Aorta (tissue), 5 donors: ENCODE data around the gene GJB5. TPM values are rescaled to one million over a fixed set of nuclear protein-coding genes. Genes with fewer than 3 reads are reported as not detected.
A peak's percentile ranks its signal among the peaks of the same experiment; 100 is the strongest.
"Not testable (repeated sequence)": the region's sequence is repeated elsewhere in the genome, so short reads cannot be mapped to it uniquely, and the experiment has no call there.

Source experiments
- ATAC-seq: fragments of 200-7000 bp; cut with Tn5 transposase; one replicate; pipeline ENCODE4 v1.9.1; 2022; ENCODE audit warnings: moderate library complexity; ENCODE audit not compliant: low FRiP score
- DNase-seq, 2 donors: peaks; one replicate each; pipeline ENCODE4 v3.0.0-alpha.2; 2020
- H3K27ac ChIP-seq, 2 donors: one replicate each; pipeline ENCODE4 v1.5.1; 2013; ENCODE audit warnings: low read length in 2 of 2, mild to moderate bottlenecking in 2 of 2, moderate library complexity in 2 of 2, control low read depth in 1 of 2, inconsistent platforms in 1 of 2, low read depth in 1 of 2
- H3K27me3 ChIP-seq, 2 donors: one replicate each; pipeline ENCODE4 v1.6.1; 2013; ENCODE audit warnings: control low read depth in 1 of 2, low read length in 1 of 2, mild to moderate bottlenecking in 1 of 2, moderate library complexity in 1 of 2; ENCODE audit not compliant: insufficient read depth in 2 of 2, control insufficient read depth in 1 of 2
- H3K36me3 ChIP-seq, 2 donors: one replicate each; pipeline ENCODE4 v1.6.1; 2013; ENCODE audit warnings: control low read depth in 1 of 2, low read length in 1 of 2, mild to moderate bottlenecking in 1 of 2; ENCODE audit not compliant: insufficient read depth in 2 of 2, control insufficient read depth in 1 of 2
- H3K4me1 ChIP-seq, 2 donors: one replicate each; pipeline ENCODE4 v1.6.1; 2013; ENCODE audit warnings: low read length in 2 of 2, control low read depth in 1 of 2, mild to moderate bottlenecking in 1 of 2, moderate library complexity in 1 of 2; ENCODE audit not compliant: insufficient read depth in 2 of 2, control insufficient read depth in 1 of 2
- H3K4me3 ChIP-seq, 2 donors: one replicate each; pipeline ENCODE4 v1.5.1; 2013; ENCODE audit warnings: low read length in 2 of 2, control low read depth in 1 of 2, mild to moderate bottlenecking in 1 of 2
- H3K9me3 ChIP-seq: one replicate; pipeline ENCODE4 v1.6.1; 2013; ENCODE audit warnings: mild to moderate bottlenecking, low read length; ENCODE audit not compliant: control insufficient read depth
- WGBS, 2 donors: extraction: QIAGEN DNeasy Blood & Tissue Kit; methylation state at CpG; one replicate each; pipeline ENCODE4 v1.1.7; 2013; 5-methylcytosine and 5-hydroxymethylcytosine counted together
- intact Hi-C, 2 donors: fragments of 100-400 bp; cut with DNase I; formaldehyde crosslinking; loops; one replicate each; pipeline versions ENCODE4 v1.14.2 to v1.15.0; 2022
- polyA plus RNA-seq, 2 donors: library from polyadenylated mRNA; stranded (reverse); fragments of 200-250 nt; gene quantifications; one replicate each; pipeline ENCODE4 v1.2.3, GENCODE V29; 2013
- total RNA-seq, 2 donors: library from RNA; stranded (reverse); fragmentation: NEBNext Ultra II Directional; extraction: Animal tissue kit (Norgen Biotek cat#: 25700); gene quantifications; one replicate each; pipeline ENCODE4 v1.2.1, GENCODE V29; 2021
- donor health status: healthy with polysubstance abuse.
- donor health status: Bipolar disorder and iron deficiency.
- donor health status: DM: no; HTN: no; CAD: no.
- donor health status: DM: no; HTN: no; CAD: no.
- donor health status: DM: yes; HTN: yes; CAD: no.

Gene GJB5
- total and polyA plus RNA-seq, 4 donors = not detected

- no peak for DNase-seq
- Histone ChIP-seq H3K4me1 (no peaks in the 10 kb centered on the region), H3K4me3 (no peak overlapping the region), H3K36me3 (no peaks in the 10 kb centered on the region), H3K9me3 (peaks cover 4% of the 10 kb centered on the region), H3K27ac (no peak overlapping the region), H3K27me3 (peaks cover 0 to 2% of the 10 kb centered on the region in 2 donors)
- WGBS, 2 donors = 75 to 77% methylated on average over 3 of the region's 3 CpGs
- intact Hi-C loops = no loop called here
- ATAC-seq = no peak
These were observed 39.7 kb upstream of the GJB5 start for GRCh38 chr1:34715139-34715538.

DNA sequence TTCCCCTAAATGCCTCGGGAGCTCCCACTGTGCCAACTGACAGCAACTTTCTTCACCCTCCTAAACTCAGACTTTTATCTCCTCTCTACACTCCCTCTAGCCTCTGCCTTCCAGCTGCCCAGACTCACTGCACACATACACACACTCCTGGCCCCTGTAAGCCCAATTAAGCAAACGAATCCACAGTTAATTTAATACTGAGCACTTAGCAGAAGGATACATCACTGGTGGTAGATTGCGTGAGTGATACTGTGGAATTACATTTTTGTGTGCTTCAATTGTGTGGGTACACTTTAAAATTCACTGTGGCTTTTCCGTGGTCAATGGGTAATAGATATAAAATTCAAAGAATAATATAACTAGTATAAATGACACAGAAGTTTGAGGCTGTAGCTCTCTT, 33.6 kb upstream of the GJB5 start:
- Histone ChIP-seq H3K27me3 (peaks cover 0 to 6% of the 10 kb centered on the region in 2 donors), H3K36me3 (no peaks in the 10 kb centered on the region), H3K27ac (no peak overlapping the region), H3K4me1 (no peaks in the 10 kb centered on the region), H3K9me3 (peaks cover 4% of the 10 kb centered on the region), H3K4me3 (no peak overlapping the region)
- intact Hi-C loops = no loop called here
- DNase-seq (no peak), ATAC-seq (no peak)
- 61 to 68% methylated on average over 4 of the region's 4 CpGs for WGBS, 2 donors

- DNase-seq = no peak
- Histone ChIP-seq H3K9me3 (peaks cover 2% of the 10 kb centered on the region), H3K4me1 (no peaks in the 10 kb centered on the region), H3K27ac (no peak overlapping the region), H3K27me3 (peaks cover 0 to 6% of the 10 kb centered on the region in 2 donors), H3K4me3 (no peak overlapping the region), H3K36me3 (no peaks in the 10 kb centered on the region)
- ATAC-seq = no peak
- intact Hi-C loops = no loop called here
- 67 to 70% methylated on average over 6 of the region's 6 CpGs for WGBS, 2 donors
These were observed 33.0 kb upstream of the GJB5 start for GRCh38 chr1:34721646-34722355.

DNA sequence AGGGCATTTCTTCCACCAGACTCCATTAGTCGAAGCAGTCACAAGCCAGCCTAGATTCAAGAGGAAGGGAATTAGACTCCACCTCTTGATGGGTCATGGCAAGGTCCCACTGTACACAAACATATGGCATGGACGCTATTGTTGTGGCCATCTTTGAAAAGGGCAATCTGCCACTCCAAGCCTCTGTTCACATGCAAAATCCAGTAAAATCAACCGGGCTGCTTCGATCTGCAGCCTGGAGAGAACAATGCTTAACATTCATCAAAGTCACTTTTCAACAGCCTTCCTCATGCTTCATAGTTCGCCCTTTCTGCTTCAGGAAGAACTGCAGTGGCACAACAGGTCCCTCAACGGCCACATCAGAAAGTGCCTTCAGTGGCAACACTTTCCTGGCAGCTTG, 28.0 kb upstream of the GJB5 start:
- ATAC-seq = no peak
- no peak overlapping the region for H3K4me3 ChIP-seq
- H3K27me3 ChIP-seq = peaks cover 0 to 3% of the 10 kb centered on the region in 2 donors
- H3K36me3 ChIP-seq = no peaks in the 10 kb centered on the region
- no peak overlapping the region for H3K27ac ChIP-seq
- no peak for DNase-seq
- intact Hi-C loops = no loop called here
- no peaks in the 10 kb centered on the region for H3K4me1 ChIP-seq
- H3K9me3 ChIP-seq = no peaks in the 10 kb centered on the region
- WGBS, 2 donors = 68 to 70% methylated on average over 6 of the region's 6 CpGs

- 75 to 77% methylated on average over 5 of the region's 5 CpGs for WGBS, 2 donors
- no peaks in the 10 kb centered on the region for H3K27me3 ChIP-seq
- intact Hi-C loops = no loop called here
- DNase-seq = no peak
- H3K27ac ChIP-seq = no peak overlapping the region
- no peak for ATAC-seq
- H3K4me1 ChIP-seq = no peaks in the 10 kb centered on the region
- no peak overlapping the region for H3K4me3 ChIP-seq
- H3K36me3 ChIP-seq = no peaks in the 10 kb centered on the region
- no peaks in the 10 kb centered on the region for H3K9me3 ChIP-seq
These were observed 24.4 kb upstream of the GJB5 start for GRCh38 chr1:34730485-34730884.

- H3K36me3 ChIP-seq, intact Hi-C loops, DNase-seq, H3K4me1 ChIP-seq, H3K27me3 ChIP-seq, H3K27ac ChIP-seq, ATAC-seq, H3K9me3 ChIP-seq, H3K4me3 ChIP-seq: not testable (repeated sequence)
- 62 to 66% methylated on average over 7 of the region's 7 CpGs for WGBS, 2 donors
These were observed 22.0 kb upstream of the GJB5 start for GRCh38 chr1:34732831-34733230.

DNA sequence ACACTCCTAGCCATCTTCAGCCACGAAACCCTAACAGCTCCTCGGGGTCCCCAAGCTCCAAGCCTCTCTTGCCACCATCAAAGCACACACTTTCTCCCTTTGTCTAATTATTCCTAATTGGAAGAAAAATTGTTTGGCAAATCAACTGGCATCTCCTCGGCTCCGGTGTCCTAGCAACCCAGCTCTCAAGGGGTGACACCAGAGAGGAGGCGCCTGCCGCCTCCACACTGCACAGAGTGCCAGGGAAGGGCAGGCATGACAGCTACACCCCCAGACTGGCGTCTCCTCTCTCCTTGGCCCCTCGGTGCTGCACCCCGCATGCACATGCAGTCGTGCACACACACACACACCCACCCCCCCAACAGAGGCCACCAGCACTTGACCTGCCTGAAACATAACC, 18.2 kb upstream of the GJB5 start:
- 83 to 86% methylated on average over 10 of the region's 10 CpGs for WGBS, 2 donors

GRCh38 chr1:34737236-34737635, 17.6 kb upstream of the GJB5 start:
- H3K27ac ChIP-seq, H3K9me3 ChIP-seq, H3K36me3 ChIP-seq, ATAC-seq, H3K4me1 ChIP-seq, H3K4me3 ChIP-seq, DNase-seq, H3K27me3 ChIP-seq, intact Hi-C loops: not testable (repeated sequence)
- 84 to 87% methylated on average over 12 of the region's 12 CpGs for WGBS, 2 donors

More for the DNA sequence above, 18.2 kb upstream of the GJB5 start:
- H3K4me3 ChIP-seq = no peak overlapping the region
- intact Hi-C loops = no loop called here
- H3K9me3 ChIP-seq = no peaks in the 10 kb centered on the region
- no peaks in the 10 kb centered on the region for H3K4me1 ChIP-seq
- ATAC-seq (no peak), DNase-seq (no peak)
- no peaks in the 10 kb centered on the region for H3K36me3 ChIP-seq
- H3K27me3 ChIP-seq = no peaks in the 10 kb centered on the region
- H3K27ac ChIP-seq = no peak overlapping the region

- Histone ChIP-seq H3K4me3 (no peak overlapping the region), H3K27me3 (no peaks in the 10 kb centered on the region), H3K4me1 (no peaks in the 10 kb centered on the region), H3K36me3 (no peaks in the 10 kb centered on the region), H3K9me3 (no peaks in the 10 kb centered on the region), H3K27ac (no peak overlapping the region)
- no peak for ATAC-seq
- intact Hi-C loops = loop anchor here (5.0 to 10.0 kb wide), 2 partner anchors 1105 to 1107 kb away; no protein-coding TSS in a partner anchor
- 63 to 73% methylated on average over 3 of the region's 3 CpGs for WGBS, 2 donors
- peak in 1 of 2 donors; percentile 36 for DNase-seq
These were observed 15.2 kb upstream of the GJB5 start for GRCh38 chr1:34739613-34740012.
